Stimulated activated CD4-positive, alpha-beta T cell treated with anti-CD3 and anti-CD28 coated beads, Interleukin-2, amount 100 ng/mL, for 24 hours (primary cell): ENCODE results near the gene SLC16A3.
A peak's percentile ranks its signal among the peaks of the same experiment; 100 is the strongest.

Experiments used
- DNase-seq, 2 donors: peaks; one replicate each; pipeline ENCODE4 v3.0.0-alpha.2; 2020

SLC16A3 gene

GRCh38 chr17:82237083-82237745, 8.4 kb downstream of the SLC16A3 start:
- DNase-seq: no peak

GRCh38 chr17:82237746-82238471, 9.1 kb downstream of the SLC16A3 start:
- no peak for DNase-seq

GRCh38 chr17:82238472-82239201, 9.8 kb downstream of the SLC16A3 start:
- DNase-seq: peak; percentile 73 to 80

GRCh38 chr17:82239401-82239925, 10.6 kb downstream of the SLC16A3 start:
- no peak for DNase-seq

GRCh38 chr17:82239926-82240505, 11.2 kb downstream of the SLC16A3 start:
- no peak for DNase-seq

- peak in 1 of 2 donors; percentile 11 for DNase-seq
Observed at GRCh38 chr17:82240506-82241182, 11.8 kb downstream of the SLC16A3 start.

- DNase-seq: peak; percentile 53 to 67
Observed at GRCh38 chr17:82241183-82241925, 12.5 kb downstream of the SLC16A3 start.

GRCh38 chr17:82241926-82242697, 13.3 kb downstream of the SLC16A3 start:
- no peak for DNase-seq

- DNase-seq: peak in 1 of 2 donors; percentile 14
Observed at GRCh38 chr17:82242698-82242976, 13.8 kb downstream of the SLC16A3 start.

- DNase-seq: no peak
Observed at GRCh38 chr17:82242977-82243647, 14.3 kb downstream of the SLC16A3 start.

GRCh38 chr17:82243648-82244412, 15.0 kb downstream of the SLC16A3 start:
- no peak for DNase-seq

- peak in 1 of 2 donors; percentile 32 for DNase-seq
Observed at GRCh38 chr17:82244413-82245133, 15.7 kb downstream of the SLC16A3 start.

GRCh38 chr17:82245134-82246039, 16.5 kb downstream of the SLC16A3 start:
- DNase-seq: no peak

- DNase-seq: no peak
Observed at GRCh38 chr17:82246040-82246364, 17.2 kb downstream of the SLC16A3 start.

GRCh38 chr17:82246365-82247181, 17.7 kb downstream of the SLC16A3 start:
- DNase-seq: no peak

GRCh38 chr17:82247182-82247823, 18.5 kb downstream of the SLC16A3 start:
- DNase-seq: no peak
